ENCODE data around the gene RIC1.
"Not testable (repeated sequence)": the region's sequence is repeated elsewhere in the genome, so short reads cannot be mapped to it uniquely, and the experiment has no call there.

RIC1 gene

DNA sequence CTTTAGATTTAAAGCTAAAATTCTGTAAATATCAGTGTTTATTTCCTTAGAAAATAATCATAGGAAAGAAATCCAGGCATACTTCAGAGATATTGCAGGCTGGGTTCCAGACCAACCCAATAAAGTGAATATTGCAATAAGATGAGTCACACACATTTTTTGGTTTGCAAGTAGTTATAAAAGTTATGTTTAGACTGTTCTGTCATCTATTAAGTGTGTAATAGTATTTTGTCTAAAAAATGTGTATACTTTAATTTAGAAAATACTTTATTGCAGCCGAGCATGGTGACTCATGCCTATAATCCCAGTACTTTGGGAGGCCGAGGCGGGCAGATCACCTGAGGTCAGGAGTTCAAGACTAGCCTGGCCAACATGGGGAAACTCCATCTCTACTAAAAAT is 6.9 kb upstream of the RIC1 start:
- DNase-seq = no peak

- peak; percentile 77 for DNase-seq
Observed at GRCh38 chr9:5624655-5625054, 4.3 kb upstream of the RIC1 start.

GRCh38 chr9:5626727-5627634 is 1.9 kb upstream of the RIC1 start:
- peak; percentile 77 for DNase-seq

GRCh38 chr9:5627686-5628085 is 1.2 kb upstream of the RIC1 start:
- DNase-seq = not testable (repeated sequence)

GRCh38 chr9:5628183-5628529 is 751 bp upstream of the RIC1 start:
- DNase-seq = no peak

DNA sequence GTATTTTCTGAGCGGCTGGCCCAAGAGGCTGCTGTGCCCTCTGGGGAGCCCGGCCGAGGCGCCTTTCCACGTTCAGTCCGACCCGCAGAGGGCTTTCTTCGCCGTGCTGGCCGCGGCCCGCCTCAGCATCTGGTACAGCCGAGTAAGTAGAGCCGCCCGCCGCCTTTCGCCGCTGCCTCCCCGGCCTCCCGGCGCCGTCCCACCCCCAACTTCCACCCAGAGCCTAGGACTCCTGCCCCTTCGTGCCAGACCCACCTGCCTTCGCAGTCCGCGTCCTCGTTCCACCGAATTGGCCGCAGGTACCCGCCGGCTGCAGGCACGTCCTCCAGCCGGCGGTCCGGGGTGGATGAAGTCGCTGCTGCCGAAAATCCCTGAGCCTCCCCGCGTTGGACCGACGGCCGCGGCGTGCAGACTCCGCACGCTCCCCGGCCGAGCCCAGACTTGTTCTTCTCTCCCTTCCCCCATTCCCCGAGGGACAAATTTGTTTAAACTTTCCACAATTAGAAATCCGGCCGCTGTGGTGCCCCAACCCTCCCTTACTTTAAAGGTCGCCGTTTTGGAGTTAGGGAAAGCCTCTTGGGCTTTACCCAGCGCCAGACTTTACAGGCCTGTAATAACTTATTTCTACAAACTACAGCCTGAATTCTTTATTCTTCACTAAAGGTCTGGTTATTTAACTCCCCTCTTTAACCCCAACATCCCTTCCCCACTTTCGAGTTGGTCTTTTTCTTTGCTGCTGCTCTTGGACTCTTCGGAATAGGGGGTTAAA is 589 bp downstream of the RIC1 start:
- DNase-seq = peak; percentile 28

DNA sequence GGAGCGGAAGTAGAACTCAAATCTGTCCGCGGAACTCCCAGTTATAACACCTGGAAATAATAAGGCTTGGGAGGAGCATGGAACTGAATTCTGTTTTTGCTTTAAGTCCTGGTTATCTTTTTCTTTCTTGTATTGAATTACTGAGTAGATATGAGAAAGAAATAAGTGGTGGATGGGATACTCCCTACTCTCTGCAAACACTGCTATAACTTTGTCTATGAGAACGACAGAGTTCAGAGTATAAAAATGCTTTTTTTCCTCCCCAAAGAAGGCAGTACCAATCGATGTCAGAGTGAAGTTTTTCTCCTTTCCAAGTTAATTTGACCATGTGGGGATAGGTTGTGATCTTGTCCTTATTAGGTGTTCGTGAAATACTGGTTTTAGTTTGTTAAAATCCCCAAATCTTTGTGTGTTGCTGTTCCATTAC is 1.2 kb downstream of the RIC1 start:
- DNase-seq = no peak

- DNase-seq = no peak
Observed at GRCh38 chr9:5631026-5631425, 2.1 kb downstream of the RIC1 start.

GRCh38 chr9:5632540-5632939 is 3.6 kb downstream of the RIC1 start:
- DNase-seq = no peak

- DNase-seq = peak; percentile 65
Observed at GRCh38 chr9:5633243-5633642, 4.3 kb downstream of the RIC1 start.

GRCh38 chr9:5635390-5635789 is 6.5 kb downstream of the RIC1 start:
- no peak for DNase-seq

- no peak for DNase-seq
Observed at GRCh38 chr9:5639816-5640215, 10.9 kb downstream of the RIC1 start.

- no peak for DNase-seq
Observed at GRCh38 chr9:5642170-5642569, 13.3 kb downstream of the RIC1 start.

DNA sequence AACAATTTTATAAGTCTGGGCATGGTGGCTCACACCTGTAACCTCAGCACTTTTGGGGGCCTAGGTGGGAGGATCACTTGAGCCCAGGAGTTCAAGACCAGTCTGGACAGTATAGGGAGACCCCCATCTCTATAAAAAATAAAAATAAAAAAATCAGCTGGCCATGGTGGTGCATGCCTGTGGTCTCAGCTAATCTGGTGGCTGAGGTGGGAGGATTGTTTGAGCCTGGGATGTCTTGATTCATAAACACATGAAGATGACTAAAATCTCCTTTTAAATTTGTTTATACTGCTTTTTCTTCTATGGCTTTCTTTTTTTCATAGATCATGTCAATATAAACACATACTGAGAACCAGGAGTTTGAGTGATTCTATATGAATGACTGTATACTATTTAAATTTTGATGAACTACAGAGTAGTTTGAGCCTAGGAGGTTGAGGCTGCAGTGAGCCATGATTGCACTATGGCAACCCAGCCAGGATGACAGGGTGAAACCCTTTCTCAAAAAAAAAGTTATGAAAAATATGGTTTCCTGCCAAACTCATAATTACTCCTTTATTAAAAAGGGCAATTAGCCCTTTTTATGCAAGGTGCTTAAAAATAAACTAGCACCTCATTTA is 14.2 kb downstream of the RIC1 start:
- DNase-seq = peak; percentile 24

- DNase-seq = peak; percentile 65
Observed at GRCh38 chr9:5644501-5644900, 15.6 kb downstream of the RIC1 start.

DNA sequence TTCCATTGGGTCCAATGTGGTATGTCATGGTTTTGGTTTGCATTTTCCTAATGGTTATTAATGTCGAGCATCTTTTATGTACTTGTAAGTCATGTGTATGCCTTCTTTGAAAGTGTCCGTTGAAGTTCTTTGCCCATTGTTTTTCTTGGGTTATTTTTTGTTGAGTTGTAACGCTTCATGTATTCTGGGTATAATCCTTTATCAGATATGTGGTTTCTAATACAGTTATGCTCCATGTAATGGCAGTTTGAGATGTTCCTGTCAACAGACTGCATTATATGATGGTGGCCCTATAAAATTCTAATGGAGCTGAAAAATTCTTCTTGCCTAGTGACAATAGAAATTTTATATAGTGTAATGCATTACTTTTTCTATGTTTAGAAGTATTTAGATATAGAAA is 17.2 kb downstream of the RIC1 start:
- no peak for DNase-seq

GRCh38 chr9:5650356-5651105 is 21.6 kb downstream of the RIC1 start:
- DNase-seq = no peak

DNA sequence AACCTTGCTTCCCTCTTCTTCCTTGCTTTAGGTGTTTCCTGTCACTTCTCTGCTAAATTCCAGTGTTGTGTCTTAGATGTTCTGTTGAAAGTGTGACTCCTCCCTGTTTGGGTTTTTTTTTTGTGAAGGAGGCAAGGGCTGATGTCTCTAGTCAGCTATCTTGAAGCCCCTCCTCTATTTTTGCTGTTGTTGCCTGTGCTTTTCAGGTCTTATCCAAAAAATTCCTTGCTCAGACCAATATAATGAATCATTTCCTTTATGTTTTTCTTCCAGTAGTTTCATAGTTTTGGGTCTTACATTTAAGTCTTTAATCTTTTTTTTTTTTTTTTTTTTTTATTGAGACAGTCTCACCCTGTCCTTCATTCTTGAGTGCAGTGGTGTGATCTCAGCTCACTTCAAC is 22.3 kb downstream of the RIC1 start:
- no peak for DNase-seq

- no peak for DNase-seq
Observed at GRCh38 chr9:5652821-5653220, 23.9 kb downstream of the RIC1 start.

GRCh38 chr9:5662804-5663203 is 33.9 kb downstream of the RIC1 start:
- not testable (repeated sequence) for DNase-seq

DNA sequence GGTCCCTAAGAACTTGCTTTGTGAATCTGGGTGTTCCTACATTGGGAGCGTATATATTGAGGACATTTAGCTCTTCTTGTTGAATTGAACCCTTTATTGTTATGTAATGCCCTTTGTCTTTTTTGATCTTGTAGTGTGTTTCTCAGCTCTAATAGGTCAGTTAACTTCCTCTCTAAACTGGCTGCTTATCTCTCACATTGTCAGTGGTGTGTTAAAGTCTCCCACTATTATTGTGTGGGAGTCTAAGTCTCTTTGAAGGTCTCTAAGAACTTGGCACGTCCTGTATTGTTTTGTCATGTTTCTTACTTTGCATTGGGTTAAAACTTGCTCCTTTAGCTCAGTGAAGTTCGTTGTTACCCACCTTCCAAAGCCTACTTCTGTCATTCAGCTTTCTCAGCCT is 36.2 kb downstream of the RIC1 start:
- DNase-seq = no peak

DNA sequence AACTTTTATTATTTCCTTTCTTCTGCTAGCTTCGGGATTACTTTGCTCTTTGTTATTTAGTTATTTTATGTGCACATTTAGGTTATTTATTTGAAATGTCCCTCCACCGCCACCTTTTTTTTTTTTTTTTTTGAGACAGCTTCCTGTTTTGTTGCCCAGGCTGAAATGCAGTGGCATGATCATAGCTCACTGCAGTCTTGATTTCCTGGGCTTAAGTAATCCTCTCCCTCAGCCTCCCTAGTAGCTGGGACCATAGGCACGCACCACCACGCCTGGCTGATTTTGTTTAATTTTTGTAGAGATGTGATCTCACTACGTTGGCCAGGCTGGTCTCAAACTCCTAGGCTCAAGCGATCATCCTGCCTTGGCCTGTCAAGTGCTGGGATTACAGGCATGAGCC is 38.5 kb downstream of the RIC1 start:
- no peak for DNase-seq

- DNase-seq = no peak
Observed at GRCh38 chr9:5670079-5670478, 41.2 kb downstream of the RIC1 start.
